HG02885 (cell line): ENCODE data around the gene OR2A7.
"Not testable (repeated sequence)": the region's sequence is repeated elsewhere in the genome, so short reads cannot be mapped to it uniquely, and the experiment has no call there.

Experiments used
- ATAC-seq: cut with Tn5 transposase; IDR thresholded peaks from one replicate; pipeline ENCODE4 v1.9.1; 2021; ENCODE audit warnings: mild to moderate bottlenecking; ENCODE audit not compliant: unreplicated experiment, poor library complexity

The OR2A7 gene

GRCh38 chr7:144255471-144255897 lies 9.1 kb downstream of the OR2A7 start:
- no peak for ATAC-seq

GRCh38 chr7:144252307-144252706 lies 12.3 kb downstream of the OR2A7 start:
- not testable (repeated sequence) for ATAC-seq

GRCh38 chr7:144247674-144248330 lies 16.8 kb downstream of the OR2A7 start:
- ATAC-seq, result not testable (repeated sequence)

GRCh38 chr7:144246967-144247366 lies 17.6 kb downstream of the OR2A7 start:
- ATAC-seq, result not testable (repeated sequence)

GRCh38 chr7:144245372-144245771 lies 19.2 kb downstream of the OR2A7 start:
- ATAC-seq, result not testable (repeated sequence)

GRCh38 chr7:144239365-144239764 lies 25.2 kb downstream of the OR2A7 start, which contains the start of gene OR2A42:
Gene OR2A42, minus strand, starts transcription at chr7:144239605. Its CDS starts 6,762 bp downstream, at chr7:144232843.
- ATAC-seq, result not testable (repeated sequence)

- ATAC-seq, result not testable (repeated sequence)
These were observed 26.0 kb downstream of the OR2A7 start for GRCh38 chr7:144238530-144239082.

GRCh38 chr7:144233039-144233438 lies 31.6 kb downstream of the OR2A7 start:
- ATAC-seq, result not testable (repeated sequence)

- not testable (repeated sequence) for ATAC-seq
These were observed 33.6 kb downstream of the OR2A7 start for GRCh38 chr7:144231027-144231426.

GRCh38 chr7:144228810-144229209 lies 35.8 kb downstream of the OR2A7 start:
- not testable (repeated sequence) for ATAC-seq

- not testable (repeated sequence) for ATAC-seq
These were observed 37.7 kb downstream of the OR2A7 start for GRCh38 chr7:144226866-144227265.

- not testable (repeated sequence) for ATAC-seq
These were observed 40.9 kb downstream of the OR2A7 start for GRCh38 chr7:144223675-144224074.

GRCh38 chr7:144220531-144220930 lies 44.1 kb downstream of the OR2A7 start:
- ATAC-seq, result not testable (repeated sequence)

- peak; percentile 52 for ATAC-seq
These were observed 45.4 kb downstream of the OR2A7 start for GRCh38 chr7:144219149-144219548.

- ATAC-seq, result not testable (repeated sequence)
These were observed 46.0 kb downstream of the OR2A7 start for GRCh38 chr7:144218581-144218980.

- not testable (repeated sequence) for ATAC-seq
These were observed 47.4 kb downstream of the OR2A7 start for GRCh38 chr7:144217200-144217599.
